ENCODE results near the gene TXNL4B.
"Not testable (repeated sequence)": the region's sequence is repeated elsewhere in the genome, so short reads cannot be mapped to it uniquely, and the experiment has no call there.

DNA sequence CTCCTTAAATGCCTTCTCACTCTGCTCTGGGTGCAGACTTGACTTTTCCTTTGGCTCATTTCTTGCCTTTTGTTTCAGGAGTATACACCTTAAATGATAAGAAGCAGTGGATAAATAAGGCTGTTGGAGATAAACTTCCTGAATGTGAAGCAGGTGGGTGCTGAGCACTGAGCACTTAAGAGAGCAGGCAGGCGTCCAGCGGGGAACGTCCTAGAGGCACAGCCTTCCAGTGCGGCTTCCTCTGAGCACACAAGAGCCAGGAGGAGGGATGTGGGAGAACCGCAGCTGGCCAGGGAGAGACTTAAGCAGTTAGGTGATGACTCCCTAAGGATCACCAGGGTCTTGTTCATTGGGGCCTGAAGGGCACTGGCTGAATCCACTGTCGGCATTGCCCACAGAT is 18.4 kb downstream of the TXNL4B start:
- TF ChIP-seq, protein P1, sequence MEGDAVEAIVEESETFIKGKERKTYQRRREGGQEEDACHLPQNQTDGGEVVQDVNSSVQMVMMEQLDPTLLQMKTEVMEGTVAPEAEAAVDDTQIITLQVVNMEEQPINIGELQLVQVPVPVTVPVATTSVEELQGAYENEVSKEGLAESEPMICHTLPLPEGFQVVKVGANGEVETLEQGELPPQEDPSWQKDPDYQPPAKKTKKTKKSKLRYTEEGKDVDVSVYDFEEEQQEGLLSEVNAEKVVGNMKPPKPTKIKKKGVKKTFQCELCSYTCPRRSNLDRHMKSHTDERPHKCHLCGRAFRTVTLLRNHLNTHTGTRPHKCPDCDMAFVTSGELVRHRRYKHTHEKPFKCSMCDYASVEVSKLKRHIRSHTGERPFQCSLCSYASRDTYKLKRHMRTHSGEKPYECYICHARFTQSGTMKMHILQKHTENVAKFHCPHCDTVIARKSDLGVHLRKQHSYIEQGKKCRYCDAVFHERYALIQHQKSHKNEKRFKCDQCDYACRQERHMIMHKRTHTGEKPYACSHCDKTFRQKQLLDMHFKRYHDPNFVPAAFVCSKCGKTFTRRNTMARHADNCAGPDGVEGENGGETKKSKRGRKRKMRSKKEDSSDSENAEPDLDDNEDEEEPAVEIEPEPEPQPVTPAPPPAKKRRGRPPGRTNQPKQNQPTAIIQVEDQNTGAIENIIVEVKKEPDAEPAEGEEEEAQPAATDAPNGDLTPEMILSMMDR (conservative IDR thresholded peaks at IDR 0.05), result not testable (repeated sequence)
- not testable (repeated sequence) for TF ChIP-seq EZH2 (IDR thresholded peaks at IDR 0.05; ENCODE audit: low read depth)

Measured in PC-9 (cell line).